ENCODE data around the gene CDH4. TPM values are rescaled to one million over a fixed set of nuclear protein-coding genes. Genes with fewer than 3 reads are reported as not detected.
A peak's percentile ranks its signal among the peaks of the same experiment; 100 is the strongest.

CDH4 gene
- total and polyA plus RNA-seq, 12 donors, result 0.04 to 0.25 (median 0.08) TPM; not detected in 5

- DNase-seq, result no peak
- ATAC-seq, result no peak
- H3K9me3 ChIP-seq, result peaks cover 0 to 8% (median 0%) of the 10 kb centered on the region in 11 donors
- H3K36me3 ChIP-seq, result no peaks in the 10 kb centered on the region
- TF ChIP-seq, protein P1, sequence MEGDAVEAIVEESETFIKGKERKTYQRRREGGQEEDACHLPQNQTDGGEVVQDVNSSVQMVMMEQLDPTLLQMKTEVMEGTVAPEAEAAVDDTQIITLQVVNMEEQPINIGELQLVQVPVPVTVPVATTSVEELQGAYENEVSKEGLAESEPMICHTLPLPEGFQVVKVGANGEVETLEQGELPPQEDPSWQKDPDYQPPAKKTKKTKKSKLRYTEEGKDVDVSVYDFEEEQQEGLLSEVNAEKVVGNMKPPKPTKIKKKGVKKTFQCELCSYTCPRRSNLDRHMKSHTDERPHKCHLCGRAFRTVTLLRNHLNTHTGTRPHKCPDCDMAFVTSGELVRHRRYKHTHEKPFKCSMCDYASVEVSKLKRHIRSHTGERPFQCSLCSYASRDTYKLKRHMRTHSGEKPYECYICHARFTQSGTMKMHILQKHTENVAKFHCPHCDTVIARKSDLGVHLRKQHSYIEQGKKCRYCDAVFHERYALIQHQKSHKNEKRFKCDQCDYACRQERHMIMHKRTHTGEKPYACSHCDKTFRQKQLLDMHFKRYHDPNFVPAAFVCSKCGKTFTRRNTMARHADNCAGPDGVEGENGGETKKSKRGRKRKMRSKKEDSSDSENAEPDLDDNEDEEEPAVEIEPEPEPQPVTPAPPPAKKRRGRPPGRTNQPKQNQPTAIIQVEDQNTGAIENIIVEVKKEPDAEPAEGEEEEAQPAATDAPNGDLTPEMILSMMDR (IDR thresholded peaks at IDR 0.05), result no peak
- peaks cover 0 to 68% (median 42%) of the 10 kb centered on the region in 7 donors for H3K27me3 ChIP-seq
- H3K4me3 ChIP-seq, result no peak overlapping the region
- H3K4me1 ChIP-seq, result no peaks in the 10 kb centered on the region
- intact Hi-C loops (cut with DNase I), result loop anchor here in 1 of 10 donors (10.0 kb wide), 1 partner anchor 56 kb away; no protein-coding TSS in a partner anchor
- H3K27ac ChIP-seq, result no peak overlapping the region
- 82 to 84% methylated on average over 17 of the region's 17 CpGs for WGBS, 2 donors
Observed at GRCh38 chr20:61638802-61639585, 386.9 kb downstream of the CDH4 start.

DNA sequence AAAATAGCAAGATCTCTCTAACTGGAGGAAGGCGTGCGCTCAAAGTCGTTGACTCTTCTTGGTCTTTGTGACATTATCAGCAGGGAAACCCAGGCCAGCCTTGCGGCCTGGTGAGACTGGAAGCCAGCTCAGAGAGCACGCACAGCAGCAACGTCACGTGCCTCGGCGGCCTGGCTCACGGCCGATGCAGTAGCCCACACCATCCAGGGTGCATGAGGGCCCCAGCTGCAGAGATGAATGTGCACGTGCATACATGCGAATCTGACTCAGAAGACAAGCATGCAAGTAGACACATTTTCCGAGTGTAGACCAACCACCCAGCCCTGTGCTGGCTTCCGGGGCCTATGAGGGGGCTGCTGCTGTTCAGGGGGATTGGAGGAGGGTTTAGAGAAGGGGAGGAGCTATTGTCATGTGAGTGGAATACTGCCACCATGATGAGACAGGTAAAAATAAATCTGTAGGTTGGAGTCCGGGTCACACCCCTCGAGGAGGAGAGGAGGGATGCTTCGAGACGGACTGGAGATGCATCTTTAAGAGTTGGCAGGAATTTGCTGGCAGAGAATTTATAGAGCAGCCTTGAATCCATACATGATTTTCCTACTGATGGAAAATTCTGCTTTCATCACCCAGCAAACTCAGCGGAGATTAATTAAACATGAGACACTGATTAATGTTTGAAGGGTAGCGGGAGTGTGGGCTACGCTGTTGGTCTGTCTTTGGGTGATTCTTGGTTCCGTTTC is 388.2 kb downstream of the CDH4 start:
- peaks cover 0 to 8% (median 0%) of the 10 kb centered on the region in 11 donors for H3K9me3 ChIP-seq
- peaks cover 0 to 60% (median 34%) of the 10 kb centered on the region in 7 donors for H3K27me3 ChIP-seq
- no peak overlapping the region for H3K4me3 ChIP-seq
- no peak for ATAC-seq
- TF ChIP-seq, protein P1 (IDR thresholded peaks at IDR 0.05), result no peak
- no peak overlapping the region for H3K27ac ChIP-seq
- H3K36me3 ChIP-seq, result no peaks in the 10 kb centered on the region
- intact Hi-C loops (cut with DNase I), result no loop called here
- no peak for DNase-seq
- no peaks in the 10 kb centered on the region for H3K4me1 ChIP-seq
- WGBS, 2 donors, result 72 to 74% methylated on average over 23 of the region's 23 CpGs

- H3K9me3 ChIP-seq, result peaks cover 0 to 8% (median 0%) of the 10 kb centered on the region in 11 donors
- H3K27me3 ChIP-seq, result peaks cover 0 to 60% (median 30%) of the 10 kb centered on the region in 7 donors
- H3K4me3 ChIP-seq, result no peak overlapping the region
- DNase-seq (no peak), ATAC-seq (no peak)
- TF ChIP-seq, protein P1 (IDR thresholded peaks at IDR 0.05), result no peak
- intact Hi-C loops (cut with DNase I), result no loop called here
- H3K4me1 ChIP-seq, result no peaks in the 10 kb centered on the region
- no peak overlapping the region for H3K27ac ChIP-seq
- WGBS, 2 donors, result 75 to 76% methylated on average over 11 of the region's 11 CpGs
- H3K36me3 ChIP-seq, result no peaks in the 10 kb centered on the region
Observed at GRCh38 chr20:61640871-61641245, 388.8 kb downstream of the CDH4 start.

DNA sequence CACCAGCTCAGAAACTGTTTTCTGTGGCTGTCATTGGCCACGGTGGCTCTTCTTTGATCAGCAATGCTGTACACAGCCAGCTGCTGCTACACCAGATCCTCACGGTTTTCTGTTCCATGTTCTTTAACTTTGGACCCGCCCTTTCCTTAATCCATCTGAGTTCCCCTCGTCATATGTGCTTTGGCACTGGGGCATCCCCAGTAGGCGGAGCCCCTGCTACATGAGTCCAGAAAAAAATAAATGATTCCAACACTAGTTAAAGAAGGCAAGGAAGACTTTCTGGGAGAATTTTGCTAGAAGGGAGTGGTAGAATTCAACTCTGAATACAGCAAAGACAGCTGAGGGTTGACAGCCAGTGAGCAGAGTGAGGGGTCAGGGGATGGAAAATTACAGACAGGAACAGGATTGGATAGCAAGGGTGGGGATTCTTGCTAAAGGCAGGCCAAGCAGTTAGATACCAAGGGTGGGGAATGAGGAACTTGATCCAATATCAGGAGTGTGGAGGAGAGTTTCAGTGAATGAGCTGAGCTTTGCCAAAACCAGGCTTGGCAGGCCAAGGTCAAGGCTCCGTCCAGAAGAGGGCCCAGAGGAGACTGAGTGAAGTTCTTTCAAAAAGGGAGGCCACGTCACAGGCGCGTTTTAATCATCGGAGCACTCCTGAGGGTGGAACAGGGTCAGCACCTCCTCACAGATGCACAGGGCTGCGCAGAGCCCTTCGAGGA is 391.8 kb downstream of the CDH4 start:
- 55 to 78% methylated on average over 12 of the region's 12 CpGs for WGBS, 2 donors
- H3K4me3 ChIP-seq, result no peak overlapping the region
- no peaks in the 10 kb centered on the region for H3K36me3 ChIP-seq
- H3K27ac ChIP-seq, result no peak overlapping the region
- ATAC-seq (peak in 7 of 8 donors; percentile 40 to 77 (median 55)), DNase-seq (peak; percentile 21 to 35)
- no peaks in the 10 kb centered on the region for H3K4me1 ChIP-seq
- peaks cover 0 to 52% (median 14%) of the 10 kb centered on the region in 7 donors for H3K27me3 ChIP-seq
- intact Hi-C loops (cut with DNase I), result no loop called here
- TF ChIP-seq, protein P1 (IDR thresholded peaks at IDR 0.05), result no peak
- H3K9me3 ChIP-seq, result peaks cover 0 to 8% (median 0%) of the 10 kb centered on the region in 11 donors

All from heart right ventricle (tissue), 16 donors.